ENCODE results near the gene NLRP6.

Gene NLRP6

GRCh38 chr11:282630-283360, 4.6 kb downstream of the NLRP6 start:
- no peak for DNase-seq

- DNase-seq: no peak
Measured at GRCh38 chr11:283405-284104, 5.3 kb downstream of the NLRP6 start.

- no peak for DNase-seq
Measured at GRCh38 chr11:284105-285020, 6.2 kb downstream of the NLRP6 start.

GRCh38 chr11:285021-285893, 7.0 kb downstream of the NLRP6 start:
- no peak for DNase-seq

- DNase-seq: no peak
Measured at GRCh38 chr11:285894-286220, 7.7 kb downstream of the NLRP6 start.

GRCh38 chr11:286977-287820, 9.0 kb downstream of the NLRP6 start:
- DNase-seq: peak; percentile 76

- DNase-seq: no peak
Measured at GRCh38 chr11:287821-288477, 9.7 kb downstream of the NLRP6 start.

GRCh38 chr11:288478-289397, 10.5 kb downstream of the NLRP6 start, which contains the start of gene PGGHG:
TSS of gene PGGHG (plus strand) at chr11:289126. CDS start at chr11:289817, 691 bp downstream.
- DNase-seq: peak; percentile 47

GRCh38 chr11:289398-289711, 11.1 kb downstream of the NLRP6 start:
- DNase-seq: peak; percentile 57

- DNase-seq: no peak
Measured at GRCh38 chr11:289712-290620, 11.8 kb downstream of the NLRP6 start.

- DNase-seq: no peak
Measured at GRCh38 chr11:290621-291231, 12.5 kb downstream of the NLRP6 start.

- no peak for DNase-seq
Measured at GRCh38 chr11:291281-292210, 13.3 kb downstream of the NLRP6 start.

GRCh38 chr11:292211-293121, 14.3 kb downstream of the NLRP6 start:
- DNase-seq: no peak

GRCh38 chr11:293271-293851, 15.2 kb downstream of the NLRP6 start:
- DNase-seq: no peak

GRCh38 chr11:293852-294661, 15.8 kb downstream of the NLRP6 start:
- DNase-seq: no peak

Data from effector CD8-positive, alpha-beta T cell (primary cell).